Kidney (tissue), 14 donors: ENCODE data around the gene USP33. TPM values are rescaled to one million over a fixed set of nuclear protein-coding genes. Genes with fewer than 3 reads are reported as not detected.

Experiments used
- DNase-seq, 5 donors: peaks; one replicate each; pipeline ENCODE4 v3.0.0-alpha.2; 2013 to 2020
- FAIRE-seq: peaks from 2 replicates; lab custom pipeline; 2012; peaks lifted over from hg19 to GRCh38; lab: Jason Lieb, UNC
- H3K27ac ChIP-seq, 2 donors: one replicate each; pipeline ENCODE4 v1.7.0; 2013; ENCODE audit warnings: low read depth in 2 of 2, low read length in 2 of 2, inconsistent platforms in 1 of 2
- H3K27me3 ChIP-seq: one replicate; pipeline ENCODE4 v1.7.1; 2013; ENCODE audit warnings: low read length, inconsistent platforms; ENCODE audit not compliant: control insufficient read depth, insufficient read depth
- H3K36me3 ChIP-seq, 3 donors: one replicate each; pipeline versions ENCODE4 v1.7.0 to v1.7.1; 2013; ENCODE audit warnings: low read length in 3 of 3, control low read depth in 1 of 3, inconsistent platforms in 1 of 3; ENCODE audit not compliant: insufficient read depth in 3 of 3, control insufficient read depth in 2 of 3
- H3K4me1 ChIP-seq, 3 donors: one replicate each; pipeline versions ENCODE4 v1.7.0 to v1.7.1; 2013; ENCODE audit warnings: low read length in 3 of 3, inconsistent platforms in 1 of 3, low read depth in 1 of 3; ENCODE audit not compliant: control insufficient read depth in 2 of 3, insufficient read depth in 2 of 3
- H3K4me3 ChIP-seq, 3 donors: one replicate each; pipeline versions ENCODE4 v1.7.0 to v1.8.1; 2013; ENCODE audit warnings: low read length in 3 of 3, control low read depth in 1 of 3, inconsistent platforms in 1 of 3
- H3K9ac ChIP-seq, 3 donors: one replicate each; pipeline versions ENCODE4 v1.7.0 to v1.7.1; 2013; ENCODE audit warnings: low read length in 3 of 3, control low read depth in 1 of 3, inconsistent platforms in 1 of 3
- H3K9me3 ChIP-seq, 3 donors: one replicate each; pipeline versions ENCODE4 v1.7.0 to v1.7.1; 2013; ENCODE audit warnings: low read length in 3 of 3, control low read depth in 1 of 3, inconsistent platforms in 1 of 3; ENCODE audit not compliant: control insufficient read depth in 2 of 3, insufficient read depth in 1 of 3
- intact Hi-C: fragments of 100-400 bp; cut with DNase I; formaldehyde crosslinking; loops from one replicate; pipeline ENCODE4 v1.11.1; 2022
- polyA plus RNA-seq: library from polyadenylated mRNA; stranded (reverse); fragments of 350-450 nt; fragmentation: Illumina TruSeq; extraction: RNeasy Lipid Tissue Mini Kit (QIAGEN cat#74804); gene quantifications from one replicate; pipeline ENCODE4 v1.2.3, GENCODE V29; 2014; ENCODE audit warnings: low read depth, low replicate concordance; ENCODE audit not compliant: insufficient read depth
- total RNA-seq: library from RNA; stranded (reverse); fragmentation: NEBNext Ultra II Directional; extraction: Animal tissue kit (Norgen Biotek cat#: 25700); gene quantifications from one replicate; pipeline ENCODE4 v1.2.1, GENCODE V29; 2021
- TF ChIP-seq, protein P1 (sequence below): IDR thresholded peaks from 3 replicates; pipeline ENCODE4 v1.5.1; 2012; ENCODE audit warnings: mild to moderate bottlenecking, moderate library complexity, borderline replicate concordance; ENCODE audit not compliant: insufficient read depth; ENCODE audit errors: extremely low read depth
- donor health status: control.
- donor health status: control.
- donor health status: control.
- donor health status: control.
- donor health status: control.
- donor health status: DM: yes; HTN: yes; CAD: no.
- donor health status: Normal renal cell carcinoma (clear cell type).

USP33 gene
- total and polyA plus RNA-seq, 2 donors from 2014 or later = 25.7 to 63.3 TPM

- no peaks in the 10 kb centered on the region for H3K36me3 ChIP-seq
- H3K9me3 ChIP-seq = no peaks in the 10 kb centered on the region
- intact Hi-C loops = no loop called here
- H3K4me1 ChIP-seq = no peaks in the 10 kb centered on the region
- FAIRE-seq (peak; percentile 11), DNase-seq (peak in 3 of 5 donors; percentile 17 to 34 (median 25))
- TF ChIP-seq, protein P1, sequence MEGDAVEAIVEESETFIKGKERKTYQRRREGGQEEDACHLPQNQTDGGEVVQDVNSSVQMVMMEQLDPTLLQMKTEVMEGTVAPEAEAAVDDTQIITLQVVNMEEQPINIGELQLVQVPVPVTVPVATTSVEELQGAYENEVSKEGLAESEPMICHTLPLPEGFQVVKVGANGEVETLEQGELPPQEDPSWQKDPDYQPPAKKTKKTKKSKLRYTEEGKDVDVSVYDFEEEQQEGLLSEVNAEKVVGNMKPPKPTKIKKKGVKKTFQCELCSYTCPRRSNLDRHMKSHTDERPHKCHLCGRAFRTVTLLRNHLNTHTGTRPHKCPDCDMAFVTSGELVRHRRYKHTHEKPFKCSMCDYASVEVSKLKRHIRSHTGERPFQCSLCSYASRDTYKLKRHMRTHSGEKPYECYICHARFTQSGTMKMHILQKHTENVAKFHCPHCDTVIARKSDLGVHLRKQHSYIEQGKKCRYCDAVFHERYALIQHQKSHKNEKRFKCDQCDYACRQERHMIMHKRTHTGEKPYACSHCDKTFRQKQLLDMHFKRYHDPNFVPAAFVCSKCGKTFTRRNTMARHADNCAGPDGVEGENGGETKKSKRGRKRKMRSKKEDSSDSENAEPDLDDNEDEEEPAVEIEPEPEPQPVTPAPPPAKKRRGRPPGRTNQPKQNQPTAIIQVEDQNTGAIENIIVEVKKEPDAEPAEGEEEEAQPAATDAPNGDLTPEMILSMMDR = no peak
- no peaks in the 10 kb centered on the region for H3K27me3 ChIP-seq
- H3K9ac ChIP-seq = no peak overlapping the region
- no peak overlapping the region for H3K4me3 ChIP-seq
- H3K27ac ChIP-seq = peak overlapping the region in 1 of 2 donors; percentile 32
Observed at GRCh38 chr1:77776007-77776700, 16.5 kb upstream of the USP33 start.

DNA sequence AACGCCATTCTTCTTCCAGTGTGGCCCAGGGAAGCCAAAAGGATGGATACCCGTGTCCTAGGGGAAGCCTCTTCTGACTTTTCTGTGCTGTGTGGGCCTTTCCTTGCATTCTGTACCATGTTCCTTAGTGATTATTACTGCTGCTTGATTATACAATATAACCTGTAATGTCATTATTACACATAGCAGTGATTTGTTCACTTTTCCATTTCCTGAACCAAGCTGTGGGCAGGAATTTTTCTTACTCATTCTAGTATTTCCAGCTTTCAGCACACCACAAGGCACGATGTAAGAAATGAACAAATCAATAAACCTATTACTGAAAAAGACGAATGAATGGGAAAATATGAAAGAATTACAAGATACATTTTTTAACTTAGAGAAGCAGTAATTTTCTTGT lies 8.4 kb upstream of the USP33 start:
- Histone ChIP-seq H3K9ac (no peak overlapping the region), H3K36me3 (no peaks in the 10 kb centered on the region), H3K4me1 (no peaks in the 10 kb centered on the region), H3K9me3 (no peaks in the 10 kb centered on the region), H3K27ac (no peak overlapping the region), H3K27me3 (no peaks in the 10 kb centered on the region), H3K4me3 (no peak overlapping the region)
- TF ChIP-seq, protein P1 = no peak
- DNase-seq (no peak), FAIRE-seq (no peak)
- intact Hi-C loops = no loop called here

DNA sequence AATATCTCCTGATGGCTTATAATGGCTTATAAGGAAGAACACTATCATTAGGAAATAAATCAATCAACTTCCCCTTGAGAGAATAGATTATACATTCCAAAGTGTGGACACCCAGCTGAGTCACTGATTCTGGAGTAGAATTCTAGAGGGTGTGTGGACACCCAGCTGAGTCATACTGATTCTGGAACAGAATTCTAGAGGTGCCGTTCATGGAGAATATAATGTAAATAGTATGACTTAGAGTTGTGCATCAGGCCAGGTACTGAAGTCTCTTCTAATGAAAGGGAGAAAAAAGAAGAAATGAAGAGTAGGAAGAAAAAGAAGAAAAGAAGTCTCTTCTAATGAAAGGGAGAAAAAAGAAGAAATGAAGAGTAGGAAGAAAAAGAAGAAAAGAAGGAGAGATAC lies 2.4 kb upstream of the USP33 start:
- intact Hi-C loops = no loop called here
- no peaks in the 10 kb centered on the region for H3K9me3 ChIP-seq
- DNase-seq (no peak), FAIRE-seq (no peak)
- TF ChIP-seq, protein P1 = no peak
- H3K27me3 ChIP-seq = no peaks in the 10 kb centered on the region
- peaks cover 2 to 9% (median 5%) of the 10 kb centered on the region in 3 donors for H3K4me1 ChIP-seq
- no peak overlapping the region for H3K9ac ChIP-seq
- no peak overlapping the region for H3K27ac ChIP-seq
- H3K4me3 ChIP-seq = no peak overlapping the region
- H3K36me3 ChIP-seq = no peaks in the 10 kb centered on the region
